Measurements from ENCODE around the gene KRT6C.
"Not testable (repeated sequence)": the region's sequence is repeated elsewhere in the genome, so short reads cannot be mapped to it uniquely, and the experiment has no call there.

Gene KRT6C

DNA sequence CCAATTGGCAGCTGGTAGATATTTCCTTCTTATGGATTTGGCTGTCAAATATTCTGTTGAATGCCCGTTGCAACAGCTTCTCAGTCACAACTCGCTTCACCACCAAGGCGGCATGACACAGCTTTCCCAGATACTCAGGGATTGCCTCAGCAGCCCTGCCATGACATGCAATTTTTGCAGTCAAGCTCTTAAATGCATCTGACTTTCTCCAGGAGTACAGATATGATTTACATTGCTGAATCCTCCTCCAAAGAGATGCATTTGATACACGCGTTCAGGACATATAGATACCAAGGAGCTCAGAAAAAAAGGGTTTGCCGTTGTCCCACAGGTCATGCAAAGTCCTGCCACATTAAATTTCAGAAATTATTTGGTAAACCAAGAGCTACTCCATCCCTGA is 40.1 kb upstream of the KRT6C start:
- no peak for DNase-seq (ENCODE audit: low read depth)
- TF ChIP-seq, protein P1, sequence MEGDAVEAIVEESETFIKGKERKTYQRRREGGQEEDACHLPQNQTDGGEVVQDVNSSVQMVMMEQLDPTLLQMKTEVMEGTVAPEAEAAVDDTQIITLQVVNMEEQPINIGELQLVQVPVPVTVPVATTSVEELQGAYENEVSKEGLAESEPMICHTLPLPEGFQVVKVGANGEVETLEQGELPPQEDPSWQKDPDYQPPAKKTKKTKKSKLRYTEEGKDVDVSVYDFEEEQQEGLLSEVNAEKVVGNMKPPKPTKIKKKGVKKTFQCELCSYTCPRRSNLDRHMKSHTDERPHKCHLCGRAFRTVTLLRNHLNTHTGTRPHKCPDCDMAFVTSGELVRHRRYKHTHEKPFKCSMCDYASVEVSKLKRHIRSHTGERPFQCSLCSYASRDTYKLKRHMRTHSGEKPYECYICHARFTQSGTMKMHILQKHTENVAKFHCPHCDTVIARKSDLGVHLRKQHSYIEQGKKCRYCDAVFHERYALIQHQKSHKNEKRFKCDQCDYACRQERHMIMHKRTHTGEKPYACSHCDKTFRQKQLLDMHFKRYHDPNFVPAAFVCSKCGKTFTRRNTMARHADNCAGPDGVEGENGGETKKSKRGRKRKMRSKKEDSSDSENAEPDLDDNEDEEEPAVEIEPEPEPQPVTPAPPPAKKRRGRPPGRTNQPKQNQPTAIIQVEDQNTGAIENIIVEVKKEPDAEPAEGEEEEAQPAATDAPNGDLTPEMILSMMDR (conservative IDR thresholded peaks at IDR 0.05; ENCODE audit: low read depth, low read length): no peak
- no peak overlapping the region for H3K4me3 ChIP-seq (ENCODE audit: low read length)

DNA sequence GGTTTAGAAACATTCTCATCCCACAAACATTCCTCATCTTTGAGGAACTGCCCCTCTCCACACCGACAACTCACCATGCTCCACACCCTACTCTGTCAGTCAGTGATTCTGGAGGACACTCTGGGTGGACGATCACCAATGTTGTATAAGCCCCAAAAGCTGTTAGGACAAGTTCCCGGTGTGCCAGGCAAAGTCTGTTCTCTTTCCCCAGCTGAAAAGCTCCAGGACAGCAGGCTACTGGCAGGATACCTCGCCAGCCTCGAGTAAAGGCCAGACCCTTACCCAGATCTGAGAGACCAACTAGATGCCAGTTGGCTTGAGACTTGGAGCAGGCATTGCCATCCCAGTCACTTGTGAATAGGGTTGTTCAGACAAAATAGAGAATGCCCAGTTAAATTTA is 34.6 kb upstream of the KRT6C start:
- H3K4me3 ChIP-seq (ENCODE audit: low read length): no peak overlapping the region
- TF ChIP-seq, protein P1 (conservative IDR thresholded peaks at IDR 0.05; ENCODE audit: low read depth, low read length): no peak
- no peak for DNase-seq (ENCODE audit: low read depth)

DNA sequence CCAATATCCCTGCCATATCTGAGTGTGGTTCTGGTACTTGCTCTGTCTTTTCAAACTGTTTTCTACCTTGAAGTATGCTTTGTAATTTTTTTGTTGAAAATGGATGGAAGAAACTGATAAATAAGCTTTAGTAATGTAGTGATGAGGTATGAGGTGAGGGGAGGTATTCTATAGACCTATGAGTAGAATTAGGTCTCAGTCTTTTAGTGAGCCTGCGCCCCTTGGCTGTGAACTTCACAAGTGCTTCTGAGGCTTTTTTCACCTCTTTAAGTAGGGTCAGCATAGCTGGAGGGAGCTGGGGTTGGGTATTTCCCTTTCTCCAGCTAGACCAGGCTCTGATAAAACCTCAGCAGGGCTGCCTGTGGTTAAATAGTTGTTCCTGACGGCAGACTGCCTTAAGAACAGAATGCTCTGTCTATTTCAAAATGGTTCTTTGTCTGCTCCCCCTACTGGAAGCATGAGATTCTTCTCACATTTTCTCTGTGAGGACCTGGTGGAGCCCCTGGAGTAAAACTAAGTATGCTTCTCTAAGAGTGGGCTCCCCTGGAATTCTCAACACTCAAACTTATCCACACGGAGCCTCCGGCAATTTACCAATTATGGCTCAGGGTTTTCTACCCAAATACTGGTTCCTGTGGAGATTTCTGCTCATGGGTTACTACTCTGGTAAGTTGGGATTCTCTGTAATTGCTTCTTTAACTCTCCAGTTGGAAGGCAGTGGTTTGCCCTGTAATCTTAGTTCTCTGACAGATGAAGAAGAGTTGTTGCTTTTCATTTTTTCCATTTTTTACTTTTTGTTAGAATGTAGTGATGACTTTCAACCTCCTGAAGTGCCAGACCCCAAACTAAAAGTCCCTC is 33.5 kb upstream of the KRT6C start:
- no peak overlapping the region for H3K4me3 ChIP-seq (ENCODE audit: low read length)
- TF ChIP-seq, protein P1 (conservative IDR thresholded peaks at IDR 0.05; ENCODE audit: low read depth, low read length): peak; percentile 73
- DNase-seq (ENCODE audit: low read depth): peak; percentile 21

DNA sequence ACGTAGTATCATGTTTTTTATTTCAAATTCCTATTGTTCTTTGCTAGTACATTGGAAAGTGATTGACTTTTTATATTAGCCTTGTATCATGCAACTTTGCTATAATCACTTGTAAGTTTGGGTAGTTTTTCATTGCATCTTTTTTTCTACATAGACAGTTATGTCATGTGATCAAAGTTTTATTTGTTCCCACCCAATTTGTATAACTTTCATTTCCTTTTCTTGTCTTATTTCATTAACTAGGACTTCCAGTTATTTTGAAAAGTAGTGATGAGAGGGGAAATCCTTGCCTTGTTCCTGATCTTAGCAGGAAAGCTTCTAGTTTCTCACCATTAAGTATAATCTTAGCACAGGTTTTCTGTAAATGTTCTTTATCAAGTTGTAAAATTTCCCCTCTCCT is 29.3 kb upstream of the KRT6C start:
- TF ChIP-seq, protein P1 (conservative IDR thresholded peaks at IDR 0.05; ENCODE audit: low read depth, low read length): no peak
- no peak overlapping the region for H3K4me3 ChIP-seq (ENCODE audit: low read length)
- no peak for DNase-seq (ENCODE audit: low read depth)

DNA sequence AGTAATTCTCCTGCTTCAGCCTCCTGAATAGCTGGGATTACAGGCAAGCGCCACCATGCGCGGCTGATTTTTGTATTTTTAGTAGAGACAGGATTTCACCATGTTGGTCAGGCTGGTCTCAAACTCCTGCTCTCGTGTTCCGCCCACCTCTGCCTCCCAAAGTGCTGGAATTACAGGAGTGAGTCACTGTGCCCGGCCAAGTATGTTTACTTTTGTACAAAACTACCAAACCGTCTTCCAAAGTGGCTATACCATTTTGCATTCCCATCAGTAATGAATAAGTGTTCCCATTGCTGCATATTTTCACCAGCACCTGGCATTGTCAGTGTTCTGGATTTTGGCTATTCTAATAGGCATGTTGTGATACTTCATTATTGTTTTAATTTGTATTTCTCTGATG is 27.9 kb upstream of the KRT6C start:
- DNase-seq (ENCODE audit: low read depth): no peak
- H3K4me3 ChIP-seq (ENCODE audit: low read length): no peak overlapping the region
- TF ChIP-seq, protein P1 (conservative IDR thresholded peaks at IDR 0.05; ENCODE audit: low read depth, low read length): no peak

DNA sequence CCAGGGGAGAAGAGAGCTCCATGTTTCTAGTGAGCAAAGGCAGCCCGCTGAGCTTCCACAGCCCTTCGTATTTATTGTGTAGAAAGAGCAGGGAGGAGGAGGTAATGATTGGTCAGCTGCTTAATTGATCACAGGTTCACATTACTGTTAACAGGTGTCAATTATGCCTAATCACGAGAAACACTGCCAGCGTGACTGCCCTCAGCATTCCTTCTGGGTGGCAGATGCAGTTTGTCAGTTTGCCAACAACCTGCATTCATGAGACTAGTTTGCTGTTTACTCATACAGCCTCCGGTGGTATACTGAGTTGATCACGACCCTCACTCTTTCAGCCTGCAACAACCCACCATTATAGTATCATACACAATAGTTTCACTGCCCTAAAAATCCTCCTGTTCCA is 27.0 kb upstream of the KRT6C start:
- H3K4me3 ChIP-seq (ENCODE audit: low read length); DNase-seq (ENCODE audit: low read depth): not testable (repeated sequence)

DNA sequence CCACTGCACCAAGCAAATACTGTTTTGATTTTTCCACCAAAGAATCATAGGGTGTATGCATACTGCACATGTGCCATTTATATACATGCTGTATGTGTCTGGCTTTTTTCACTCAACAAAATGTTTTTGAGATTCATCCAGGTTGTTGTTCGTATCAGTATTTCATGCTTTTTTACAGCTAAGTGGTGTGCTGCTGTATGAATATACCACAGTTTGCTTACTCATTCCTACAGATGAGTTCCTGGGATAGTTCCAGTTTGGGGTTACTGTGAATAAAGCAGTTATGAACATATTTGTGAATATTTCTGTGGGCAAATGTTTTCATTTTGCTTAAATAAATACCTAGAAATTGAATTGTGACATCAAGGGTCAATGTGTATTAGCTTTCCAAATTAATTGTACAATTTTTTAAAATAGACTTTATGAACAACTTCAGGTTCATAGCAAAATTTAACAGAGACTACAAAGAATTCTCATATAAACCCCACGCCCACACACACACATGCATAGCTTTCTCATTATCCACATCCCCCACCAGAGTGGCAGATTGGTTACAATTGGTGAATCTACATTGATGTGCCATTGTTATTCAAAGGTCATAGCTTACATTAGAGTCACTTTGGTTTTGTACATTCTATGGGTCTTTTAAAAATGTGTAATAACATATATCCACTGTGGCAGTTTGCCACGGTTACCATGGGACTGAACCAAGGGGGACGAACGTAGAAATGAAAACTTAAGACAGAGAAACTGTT is 26.4 kb upstream of the KRT6C start:
- DNase-seq (ENCODE audit: low read depth): no peak
- no peak overlapping the region for H3K4me3 ChIP-seq (ENCODE audit: low read length)
- TF ChIP-seq, protein P1 (conservative IDR thresholded peaks at IDR 0.05; ENCODE audit: low read depth, low read length): no peak

Data from retinal pigment epithelial cell (primary cell).